HepG2 (cell line): ENCODE results near the gene CRADD. TPM values are rescaled to one million over a fixed set of nuclear protein-coding genes. Genes with fewer than 3 reads are reported as not detected.

Source experiments
- ATAC-seq: fragments of 200-7000 bp; cut with Tn5 transposase; 3 replicates; pipeline ENCODE4 v1.9.1; 2020; ENCODE audit warnings: mild to moderate bottlenecking, moderate library complexity
- BruUV-seq: library from RNA; stranded (reverse); fragments of 400-500 nt; replicated peaks from 2 replicates; lab custom pipeline; 2021; lab: Mats Ljungman, UMichigan
- CTCF ChIA-PET: fragments of 300-600 bp; formaldehyde crosslinking; extraction: SDS; loops from one replicate; lab custom pipeline; 2021; ENCODE audit warnings: low total read pairs, inconsistent platforms, low intra/inter-chr PET ratio; lab: Yijun Ruan, JAX
- POLR2A ChIA-PET: fragments of 350-600 bp; sonication (Branson Sonifier 250); formaldehyde crosslinking; loops from one replicate; lab custom pipeline; 2020; ENCODE audit warnings: antibody characterized with exemption, inconsistent platforms; lab: Yijun Ruan, JAX
- DNase-seq: peaks from one replicate; pipeline ENCODE4 v3.0.0-alpha.2; 2015; ENCODE audit warnings: low spot score
- FAIRE-seq: peaks from 3 replicates; lab custom pipeline; 2011; peaks lifted over from hg19 to GRCh38; lab: Jason Lieb, UNC
- H2AFZ ChIP-seq: one replicate; pipeline ENCODE4 v1.6.1; 2011; ENCODE audit warnings: low read length, inconsistent platforms
- H3K27ac ChIP-seq: fragments of 300-600 bp; 3 replicates; pipeline ENCODE4 v1.8.0; 2011; ENCODE audit warnings: mixed run types, mild to moderate bottlenecking, mixed read lengths, low read length, inconsistent platforms; ENCODE audit not compliant: insufficient read depth; ENCODE audit errors: extremely low read length
- H3K27me3 ChIP-seq, 2 experiments: fragments of 200-600 bp in 1 of 2; 2 replicates in 1 of 2; 3 replicates in 1 of 2; pipeline versions ENCODE4 v1.6.0 to v1.8.0; 2011; ENCODE audit warnings: low read length in 2 of 2, mild to moderate bottlenecking in 2 of 2, moderate library complexity in 2 of 2, inconsistent platforms in 1 of 2; ENCODE audit not compliant: insufficient read depth in 2 of 2, control insufficient read depth in 1 of 2
- H3K36me3 ChIP-seq, 2 experiments: fragments of 200-600 bp in 1 of 2; replicated peaks in 1 of 2; 2 replicates in 1 of 2; 3 replicates in 1 of 2; pipeline versions ENCODE4 v1.5.1 to v1.8.0; 2011; ENCODE audit warnings: low read length in 2 of 2, inconsistent platforms in 1 of 2; ENCODE audit not compliant: insufficient read depth in 2 of 2, control insufficient read depth in 1 of 2
- H3K4me1 ChIP-seq: 2 replicates; pipeline ENCODE4 v1.5.1; 2012; ENCODE audit warnings: low read length, inconsistent platforms; ENCODE audit not compliant: insufficient read depth
- H3K4me2 ChIP-seq: 2 replicates; pipeline ENCODE4 v1.6.0; 2011; ENCODE audit warnings: low read depth, low read length, inconsistent platforms
- H3K4me3 ChIP-seq, 3 experiments: fragments of 200-600 bp in 1 of 3; sonication (generic), shearing (Covaris generic) in 1 of 3; replicated peaks in 1 of 3; 2 replicates each; pipeline ENCODE4 v1.5.1; 2011 to 2016; ENCODE audit warnings: low read length in 3 of 3, inconsistent platforms in 2 of 3, low read depth in 2 of 3, mild to moderate bottlenecking in 2 of 3, control low read depth in 1 of 3, mixed read lengths in 1 of 3; ENCODE audit not compliant: insufficient read depth in 1 of 3
- H3K79me2 ChIP-seq: one replicate; pipeline ENCODE4 v1.6.1; 2011; ENCODE audit warnings: low read length, inconsistent platforms; ENCODE audit not compliant: insufficient read depth
- H3K9ac ChIP-seq: 2 replicates; pipeline ENCODE4 v1.6.0; 2011; ENCODE audit warnings: mild to moderate bottlenecking, low read depth, low read length, inconsistent platforms; ENCODE audit not compliant: insufficient read depth
- H3K9me3 ChIP-seq: 2 replicates; pipeline ENCODE4 v1.5.1; 2012; ENCODE audit warnings: mild to moderate bottlenecking, low read length
- H4K20me1 ChIP-seq: 2 replicates; pipeline ENCODE4 v1.6.0; 2011; ENCODE audit warnings: inconsistent platforms, mild to moderate bottlenecking, low read length, moderate library complexity; ENCODE audit not compliant: insufficient read depth
- ELF3 ChIP-seq: IDR thresholded peaks from 2 replicates; pipeline ENCODE4 v1.6.1; 2016; ENCODE audit warnings: missing genetic modification reagents, missing compliant biosample characterization
- FIP1L1 ChIP-seq: fragments of 200-400 bp; formaldehyde crosslinking; IDR thresholded peaks from 2 replicates; pipeline ENCODE4 v1.6.1; 2018; ENCODE audit warnings: low read depth, mild to moderate bottlenecking, low read length, moderate library complexity, borderline replicate concordance; ENCODE audit not compliant: insufficient read depth
- GATAD2A ChIP-seq: IDR thresholded peaks from 2 replicates; pipeline ENCODE4 v1.6.1; 2016
- TCF7L2 ChIP-seq: IDR thresholded peaks from 2 replicates; pipeline ENCODE4 v1.6.1; 2011; ENCODE audit warnings: mild to moderate bottlenecking, low read depth, low read length, moderate library complexity
- TEF ChIP-seq: sonication (generic); formaldehyde crosslinking; IDR thresholded peaks from 2 replicates; pipeline ENCODE4 v1.5.0; 2020; ENCODE audit warnings: missing genetic modification reagents
- U2AF2 ChIP-seq: fragments of 200-400 bp; formaldehyde crosslinking; IDR thresholded peaks from 2 replicates; pipeline ENCODE4 v1.6.1; 2017; ENCODE audit warnings: low read depth, mild to moderate bottlenecking, low read length
- ZBTB39 ChIP-seq: sonication (generic); formaldehyde crosslinking; IDR thresholded peaks from 2 replicates; pipeline ENCODE4 v1.5.0; 2020; ENCODE audit warnings: missing genetic modification reagents
- ZNF180 ChIP-seq: sonication (generic); formaldehyde crosslinking; IDR thresholded peaks from 2 replicates; pipeline ENCODE4 v1.4.0; 2020; ENCODE audit warnings: low read depth, missing genetic modification reagents, borderline replicate concordance
- ZNF44 ChIP-seq: sonication (generic); formaldehyde crosslinking; IDR thresholded peaks from 2 replicates; pipeline ENCODE4 v1.5.1; 2020; ENCODE audit warnings: mild to moderate bottlenecking, missing genetic modification reagents
- ZNF615 ChIP-seq: sonication (generic); formaldehyde crosslinking; IDR thresholded peaks from 2 replicates; pipeline ENCODE4 v1.5.0; 2020; ENCODE audit warnings: mild to moderate bottlenecking, missing genetic modification reagents, borderline replicate concordance
- WGBS: methylation state at CpG from one replicate; pipeline ENCODE4 v1.1.6; 2017; ENCODE audit warnings: low lambda C conversion rate; 5-methylcytosine and 5-hydroxymethylcytosine counted together
- in situ Hi-C: cut with HindIII; loops from 2 replicates; pipeline ENCODE4 v1.10.0; 2017; ENCODE audit warnings: low pct_unique_long_range_greater_than_20kb; ENCODE audit not compliant: extremely low pct_ligation_motif_present
- intact Hi-C: fragments of 100-400 bp; cut with micrococcal nuclease; formaldehyde crosslinking; loops from one replicate; pipeline ENCODE4 v1.10.0; 2022; ENCODE audit not compliant: unreplicated experiment
- polyA plus RNA-seq, 8 experiments: library from polyadenylated mRNA; depleted of rRNA in 3 of 8; stranded (reverse) in 7 of 8; unstranded in 1 of 8; fragments of >200 nt; fragmentation: Illumina TruSeq in 4 of 8; extraction: Trizol in 4 of 8; gene quantifications; 2 replicates each; pipeline versions ENCODE4 v1.2.1 to v1.2.3, GENCODE V29; 2011 to 2016; ENCODE audit warnings: low read depth in 4 of 8, missing spikeins in 1 of 8, mixed read lengths in 1 of 8; ENCODE audit not compliant: insufficient read depth in 1 of 8
- total RNA-seq, 5 experiments: library from RNA; depleted of rRNA; stranded (reverse); fragments of >200 nt; fragmentation: Illumina TruSeq; extraction: Trizol; gene quantifications; 2 replicates each; pipeline ENCODE4 v1.2.3, GENCODE V29; 2016; ENCODE audit warnings: low read depth in 1 of 5
- TF ChIP-seq, protein P1 (sequence below): sonication (generic); formaldehyde crosslinking; conservative IDR thresholded peaks from 2 replicates; pipeline ENCODE4 v1.8.0; 2022; ENCODE audit warnings: missing genetic modification reagents
- TF ChIP-seq, protein P2 (sequence below): sonication (generic); formaldehyde crosslinking; IDR thresholded peaks from 2 replicates; pipeline ENCODE4 v1.5.0; 2020; ENCODE audit warnings: mild to moderate bottlenecking, missing genetic modification reagents, borderline replicate concordance

CRADD gene
- total and polyA plus RNA-seq, 2 of the 13 experiments (the other 11 are each of a cell fraction or from before 2014, with no cell fraction given), result 12.4 to 18.8 TPM

DNA sequence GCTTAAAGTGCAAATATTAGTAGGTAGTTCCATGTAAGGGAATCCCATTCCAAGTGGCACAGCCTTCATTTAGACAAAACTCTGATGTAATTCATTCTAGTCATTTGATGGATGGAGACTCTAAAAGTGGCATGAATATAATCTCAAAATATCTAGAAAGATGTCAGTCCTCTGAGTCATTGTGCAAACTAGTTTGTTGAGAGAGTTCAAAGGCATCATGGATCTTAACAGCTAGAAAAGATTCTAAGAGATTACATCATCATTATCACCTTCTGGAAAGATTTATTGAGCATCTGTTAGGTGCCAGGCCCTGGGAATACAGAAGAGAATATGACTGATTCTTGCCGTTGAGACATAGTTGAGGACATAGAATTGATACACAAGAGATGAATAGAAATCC lies 30.7 kb downstream of the CRADD start:
- ChIA-PET CTCF (no interaction called here), POLR2A (interaction anchor here (1.3 kb wide), 1 partner anchor 31 kb away, joined by 3 read pairs; the partner anchor contains the start of gene CRADD)
- intact Hi-C loops, result no loop called here
- peaks cover 15% of the 10 kb centered on the region for H3K9me3 ChIP-seq
- ATAC-seq, result no peak
- in situ Hi-C loops, result no loop called here
- no peak overlapping the region for H3K9ac ChIP-seq
- H3K27me3 ChIP-seq, result no peaks in the 10 kb centered on the region
- H3K79me2 ChIP-seq, result no peaks in the 10 kb centered on the region
- H3K4me3 ChIP-seq, result no peak overlapping the region
- H3K36me3 ChIP-seq, result no peaks in the 10 kb centered on the region
- no peaks in the 10 kb centered on the region for H3K4me1 ChIP-seq
- no peak for FAIRE-seq
- H3K4me2 ChIP-seq, result no peak overlapping the region
- DNase-seq, result peak; percentile 62
- H2AFZ ChIP-seq, result no peak overlapping the region
- no peaks in the 10 kb centered on the region for H4K20me1 ChIP-seq
- H3K27ac ChIP-seq, result no peak overlapping the region
- 69% methylated on average over 1 of the region's 1 CpG for WGBS
- BruUV-seq, result no TSS peak
- no peak for TF ChIP-seq ZNF44 (CRISPR knock-in tag)
- no peak for TF ChIP-seq TEF (CRISPR knock-in tag)
- TF ChIP-seq ELF3, result no peak
- no peak for TF ChIP-seq U2AF2
- TF ChIP-seq FIP1L1, result no peak
- peak; percentile 43; the same call in 1 of the 2 replicates for TF ChIP-seq TCF7L2
- no peak for TF ChIP-seq GATAD2A (CRISPR knock-in tag)
- no peak for TF ChIP-seq ZNF615 (CRISPR knock-in tag)
- TF ChIP-seq, protein P1, sequence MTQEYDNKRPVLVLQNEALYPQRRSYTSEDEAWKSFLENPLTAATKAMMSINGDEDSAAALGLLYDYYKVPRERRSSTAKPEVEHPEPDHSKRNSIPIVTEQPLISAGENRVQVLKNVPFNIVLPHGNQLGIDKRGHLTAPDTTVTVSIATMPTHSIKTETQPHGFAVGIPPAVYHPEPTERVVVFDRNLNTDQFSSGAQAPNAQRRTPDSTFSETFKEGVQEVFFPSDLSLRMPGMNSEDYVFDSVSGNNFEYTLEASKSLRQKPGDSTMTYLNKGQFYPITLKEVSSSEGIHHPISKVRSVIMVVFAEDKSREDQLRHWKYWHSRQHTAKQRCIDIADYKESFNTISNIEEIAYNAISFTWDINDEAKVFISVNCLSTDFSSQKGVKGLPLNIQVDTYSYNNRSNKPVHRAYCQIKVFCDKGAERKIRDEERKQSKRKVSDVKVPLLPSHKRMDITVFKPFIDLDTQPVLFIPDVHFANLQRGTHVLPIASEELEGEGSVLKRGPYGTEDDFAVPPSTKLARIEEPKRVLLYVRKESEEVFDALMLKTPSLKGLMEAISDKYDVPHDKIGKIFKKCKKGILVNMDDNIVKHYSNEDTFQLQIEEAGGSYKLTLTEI, result no peak
- no peak for TF ChIP-seq ZBTB39 (CRISPR knock-in tag)
- TF ChIP-seq, protein P2, sequence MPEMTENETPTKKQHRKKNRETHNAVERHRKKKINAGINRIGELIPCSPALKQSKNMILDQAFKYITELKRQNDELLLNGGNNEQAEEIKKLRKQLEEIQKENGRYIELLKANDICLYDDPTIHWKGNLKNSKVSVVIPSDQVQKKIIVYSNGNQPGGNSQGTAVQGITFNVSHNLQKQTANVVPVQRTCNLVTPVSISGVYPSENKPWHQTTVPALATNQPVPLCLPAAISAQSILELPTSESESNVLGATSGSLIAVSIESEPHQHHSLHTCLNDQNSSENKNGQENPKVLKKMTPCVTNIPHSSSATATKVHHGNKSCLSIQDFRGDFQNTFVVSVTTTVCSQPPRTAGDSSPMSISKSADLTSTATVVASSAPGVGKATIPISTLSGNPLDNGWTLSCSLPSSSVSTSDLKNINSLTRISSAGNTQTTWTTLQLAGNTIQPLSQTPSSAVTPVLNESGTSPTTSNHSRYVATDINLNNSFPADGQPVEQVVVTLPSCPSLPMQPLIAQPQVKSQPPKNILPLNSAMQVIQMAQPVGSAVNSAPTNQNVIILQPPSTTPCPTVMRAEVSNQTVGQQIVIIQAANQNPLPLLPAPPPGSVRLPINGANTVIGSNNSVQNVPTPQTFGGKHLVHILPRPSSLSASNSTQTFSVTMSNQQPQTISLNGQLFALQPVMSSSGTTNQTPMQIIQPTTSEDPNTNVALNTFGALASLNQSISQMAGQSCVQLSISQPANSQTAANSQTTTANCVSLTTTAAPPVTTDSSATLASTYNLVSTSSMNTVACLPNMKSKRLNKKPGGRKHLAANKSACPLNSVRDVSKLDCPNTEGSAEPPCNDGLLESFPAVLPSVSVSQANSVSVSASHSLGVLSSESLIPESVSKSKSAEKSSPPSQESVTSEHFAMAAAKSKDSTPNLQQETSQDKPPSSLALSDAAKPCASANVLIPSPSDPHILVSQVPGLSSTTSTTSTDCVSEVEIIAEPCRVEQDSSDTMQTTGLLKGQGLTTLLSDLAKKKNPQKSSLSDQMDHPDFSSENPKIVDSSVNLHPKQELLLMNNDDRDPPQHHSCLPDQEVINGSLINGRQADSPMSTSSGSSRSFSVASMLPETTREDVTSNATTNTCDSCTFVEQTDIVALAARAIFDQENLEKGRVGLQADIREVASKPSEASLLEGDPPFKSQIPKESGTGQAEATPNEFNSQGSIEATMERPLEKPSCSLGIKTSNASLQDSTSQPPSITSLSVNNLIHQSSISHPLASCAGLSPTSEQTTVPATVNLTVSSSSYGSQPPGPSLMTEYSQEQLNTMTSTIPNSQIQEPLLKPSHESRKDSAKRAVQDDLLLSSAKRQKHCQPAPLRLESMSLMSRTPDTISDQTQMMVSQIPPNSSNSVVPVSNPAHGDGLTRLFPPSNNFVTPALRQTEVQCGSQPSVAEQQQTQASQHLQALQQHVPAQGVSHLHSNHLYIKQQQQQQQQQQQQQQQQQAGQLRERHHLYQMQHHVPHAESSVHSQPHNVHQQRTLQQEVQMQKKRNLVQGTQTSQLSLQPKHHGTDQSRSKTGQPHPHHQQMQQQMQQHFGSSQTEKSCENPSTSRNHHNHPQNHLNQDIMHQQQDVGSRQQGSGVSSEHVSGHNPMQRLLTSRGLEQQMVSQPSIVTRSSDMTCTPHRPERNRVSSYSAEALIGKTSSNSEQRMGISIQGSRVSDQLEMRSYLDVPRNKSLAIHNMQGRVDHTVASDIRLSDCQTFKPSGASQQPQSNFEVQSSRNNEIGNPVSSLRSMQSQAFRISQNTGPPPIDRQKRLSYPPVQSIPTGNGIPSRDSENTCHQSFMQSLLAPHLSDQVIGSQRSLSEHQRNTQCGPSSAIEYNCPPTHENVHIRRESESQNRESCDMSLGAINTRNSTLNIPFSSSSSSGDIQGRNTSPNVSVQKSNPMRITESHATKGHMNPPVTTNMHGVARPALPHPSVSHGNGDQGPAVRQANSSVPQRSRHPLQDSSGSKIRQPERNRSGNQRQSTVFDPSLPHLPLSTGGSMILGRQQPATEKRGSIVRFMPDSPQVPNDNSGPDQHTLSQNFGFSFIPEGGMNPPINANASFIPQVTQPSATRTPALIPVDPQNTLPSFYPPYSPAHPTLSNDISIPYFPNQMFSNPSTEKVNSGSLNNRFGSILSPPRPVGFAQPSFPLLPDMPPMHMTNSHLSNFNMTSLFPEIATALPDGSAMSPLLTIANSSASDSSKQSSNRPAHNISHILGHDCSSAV, result no peak
- TF ChIP-seq ZNF180 (CRISPR knock-in tag), result no peak
